NCI-H187 treated with DMSO at 0.1 percent for 48 hours (cell line): ENCODE data around the gene GPR62.
"Not testable (repeated sequence)": the region's sequence is repeated elsewhere in the genome, so short reads cannot be mapped to it uniquely, and the experiment has no call there.

Experiments used
- DNase-seq: peaks from one replicate; lab custom pipeline; 2025; lab: John Stamatoyannopoulos, UW

Gene GPR62

DNA sequence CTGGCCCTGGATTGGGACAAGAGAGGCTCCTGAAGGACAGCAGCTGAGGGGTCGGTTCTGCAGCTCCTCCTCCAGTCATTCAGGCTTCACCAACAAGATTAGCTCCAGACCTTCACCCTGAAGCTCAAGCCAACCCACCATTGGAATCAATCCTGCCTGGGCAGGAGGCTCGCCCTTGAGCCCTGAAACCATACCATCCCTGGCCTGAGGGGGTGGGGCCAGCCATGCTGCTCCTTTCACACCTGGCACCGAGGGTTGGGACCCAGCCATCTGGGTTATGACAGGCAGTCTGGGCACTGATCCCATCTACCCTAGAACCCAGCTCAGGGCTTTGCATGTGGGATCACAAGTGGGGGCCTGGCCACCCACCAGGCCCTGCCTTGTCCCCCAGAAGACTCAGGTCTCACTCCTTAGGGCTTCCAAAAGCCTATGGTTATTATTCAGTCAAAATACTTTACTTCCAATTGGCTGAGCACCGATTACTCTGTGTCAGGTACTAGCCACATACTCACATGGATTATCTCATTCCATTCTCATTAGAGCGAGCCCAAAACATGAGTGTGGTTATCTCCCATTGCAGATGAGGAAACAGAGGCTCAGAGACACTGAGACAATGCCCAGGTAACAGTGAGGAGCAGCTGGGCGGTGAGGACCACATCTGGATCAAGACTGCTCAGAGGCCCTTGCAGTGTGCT is 15.6 kb downstream of the GPR62 start:
- DNase-seq, result no peak

DNA sequence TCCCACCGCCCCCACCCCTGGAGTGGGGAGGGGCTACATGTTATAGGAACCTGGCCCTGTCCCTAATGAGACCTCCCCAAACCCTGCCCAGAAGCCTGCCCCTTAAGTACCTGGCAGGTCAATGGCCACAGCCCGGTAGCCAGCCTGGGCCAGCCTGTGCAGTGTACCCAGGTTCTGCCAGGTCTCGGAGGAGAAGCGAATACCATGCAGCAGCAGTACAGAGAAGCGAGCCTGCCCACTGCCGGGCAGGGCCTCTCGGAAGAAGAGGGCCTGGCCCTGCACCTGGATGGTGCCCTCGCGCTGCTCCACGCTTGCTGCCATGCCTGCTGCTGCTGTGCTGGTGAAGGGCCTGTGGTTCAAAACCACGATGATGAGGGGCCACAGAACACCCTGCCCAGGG is 16.2 kb downstream of the GPR62 start:
- no peak for DNase-seq

DNA sequence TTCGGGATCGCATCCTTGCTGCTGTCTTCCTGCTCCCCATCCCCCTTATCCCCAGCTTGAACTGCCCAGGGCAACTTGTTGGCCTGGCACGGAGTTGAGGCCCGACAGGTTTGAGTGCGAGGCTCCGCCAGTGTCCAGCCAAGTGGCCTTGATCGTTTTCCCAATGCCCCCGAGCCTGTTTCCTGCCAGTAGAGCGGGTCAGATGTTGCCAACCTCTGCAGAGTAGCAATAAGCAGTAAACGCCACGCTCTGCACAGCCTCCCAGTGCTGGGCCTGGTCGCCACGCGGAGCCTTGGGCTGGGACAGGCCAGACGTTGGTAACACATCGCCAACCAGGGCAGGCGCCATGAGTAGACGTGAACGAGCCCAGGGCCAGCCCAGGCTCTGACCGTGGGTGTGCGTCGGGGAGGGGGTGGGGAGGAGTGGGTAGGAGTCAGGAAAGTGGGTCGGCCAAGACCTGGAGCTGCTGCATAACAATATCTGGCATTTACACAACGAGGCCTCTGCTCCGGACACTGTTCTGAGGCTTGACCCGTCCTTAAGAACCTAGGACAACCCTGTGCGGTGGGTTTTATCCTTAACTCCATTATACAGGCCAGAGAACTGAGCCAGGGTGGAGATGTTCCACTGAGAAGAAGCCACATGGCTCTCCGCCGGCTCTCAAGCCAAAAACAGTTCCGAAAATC is 19.2 kb downstream of the GPR62 start:
- DNase-seq, result no peak

DNA sequence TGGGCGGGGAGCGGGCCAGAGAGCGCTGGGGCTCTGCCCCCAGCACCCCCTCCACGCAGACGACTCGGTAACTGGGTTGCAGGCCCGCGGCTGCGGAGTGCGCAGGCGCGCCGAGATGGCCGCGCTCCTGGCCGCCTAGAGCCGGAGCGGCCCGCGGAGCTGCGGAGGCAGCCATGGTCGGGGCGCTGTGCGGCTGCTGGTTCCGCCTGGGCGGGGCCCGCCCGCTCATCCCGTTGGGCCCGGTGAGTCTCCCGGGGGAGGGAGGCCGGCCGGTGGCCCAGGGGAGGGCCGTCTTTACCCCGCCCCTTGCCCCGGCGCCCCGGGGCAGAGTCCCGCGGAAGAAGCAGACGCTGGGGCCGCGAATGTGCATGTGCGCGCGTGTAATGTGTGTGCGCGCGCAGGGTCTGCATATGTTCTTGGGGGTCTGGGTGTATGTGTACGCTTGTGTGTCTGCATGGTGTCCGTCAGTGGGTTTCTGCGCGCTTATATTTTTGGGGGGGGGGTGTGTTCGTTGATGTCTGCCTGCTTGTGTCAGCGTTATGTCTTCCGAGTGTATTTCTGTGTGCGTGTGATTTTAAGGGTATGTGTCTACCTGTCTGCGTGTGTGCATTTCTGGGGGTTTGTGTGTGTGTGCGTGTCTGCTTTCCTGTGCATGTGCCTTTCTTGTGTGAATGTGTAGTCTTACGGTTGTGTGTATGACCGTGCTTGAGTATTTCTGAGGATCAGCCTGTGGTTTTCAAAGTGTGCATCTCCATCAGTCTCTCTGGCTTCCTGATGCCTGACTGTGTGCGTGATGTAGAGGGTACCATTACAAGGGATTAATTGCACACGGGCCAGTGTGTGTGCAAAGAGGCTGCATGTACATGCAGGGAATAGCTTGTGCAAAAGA is 20.0 kb downstream of the GPR62 start, which contains the start of gene ABHD14A:
Gene ABHD14A (plus strand): TSS at position 102 of the 889 bp plus-strand sequence. CDS start 72 bp downstream, at position 174.
- DNase-seq, result no peak

DNA sequence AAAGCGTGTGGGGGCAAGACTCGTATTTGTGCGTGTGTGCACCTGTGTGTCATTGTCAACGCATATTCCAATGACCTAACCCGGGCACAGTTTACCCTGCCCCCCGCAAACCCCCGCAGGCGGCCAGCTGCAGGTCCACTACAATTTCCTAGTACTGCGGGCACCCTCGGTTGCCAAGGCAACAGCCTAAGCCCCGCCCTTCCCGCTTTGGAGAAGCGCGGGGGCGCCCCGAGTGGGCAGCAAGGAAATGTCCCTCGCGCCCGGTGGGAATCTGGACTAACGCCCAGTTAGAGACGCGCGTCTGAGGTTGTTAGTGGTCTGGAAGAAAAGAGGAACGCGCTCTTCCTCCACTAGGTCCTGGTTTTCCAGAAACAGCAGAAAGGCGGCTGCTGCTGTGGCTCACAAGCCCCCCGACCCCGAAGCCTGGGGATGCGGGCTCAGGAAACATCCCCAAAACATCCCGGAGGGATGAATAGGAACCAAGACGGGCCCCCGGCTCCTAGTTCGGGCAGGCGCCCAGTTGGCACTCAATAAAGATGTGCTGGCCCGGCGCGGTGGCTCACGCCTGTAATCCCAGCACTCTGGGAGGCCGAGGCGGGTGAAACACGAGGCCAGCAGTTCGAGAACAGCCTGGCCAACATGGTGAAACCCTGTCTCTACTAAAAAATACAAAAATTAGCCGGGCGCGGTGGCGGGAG is 20.8 kb downstream of the GPR62 start:
- DNase-seq, result no peak

DNA sequence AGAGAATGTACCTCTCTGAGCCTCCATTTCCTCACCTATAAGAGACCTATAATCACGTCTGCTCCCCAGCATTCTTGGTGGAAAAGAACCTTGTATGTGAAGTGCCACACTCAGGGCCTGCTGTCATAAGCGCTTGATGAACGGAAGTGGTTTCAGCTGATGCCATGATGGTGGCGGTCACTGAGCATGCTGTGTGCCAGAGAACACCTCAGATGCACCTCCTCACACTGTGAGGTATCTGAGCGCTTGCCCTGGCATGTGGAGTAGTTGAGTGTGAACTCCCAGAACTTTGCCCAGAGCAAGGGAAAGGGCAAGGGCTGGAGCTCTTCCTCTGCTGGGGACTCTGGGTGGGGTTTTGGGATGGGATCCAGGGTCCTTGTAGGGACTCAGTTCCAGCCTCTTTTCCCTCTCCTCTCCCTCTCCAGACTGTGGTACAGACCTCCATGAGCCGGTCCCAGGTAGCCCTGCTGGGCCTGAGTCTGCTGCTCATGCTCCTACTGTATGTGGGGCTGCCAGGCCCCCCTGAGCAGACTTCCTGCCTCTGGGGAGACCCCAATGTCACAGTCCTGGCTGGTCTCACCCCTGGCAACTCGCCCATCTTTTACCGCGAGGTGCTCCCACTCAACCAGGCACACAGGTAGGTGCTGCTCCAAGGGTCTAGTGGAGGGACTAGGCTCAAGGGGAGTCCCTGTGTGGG is 22.4 kb downstream of the GPR62 start:
- DNase-seq, result no peak

DNA sequence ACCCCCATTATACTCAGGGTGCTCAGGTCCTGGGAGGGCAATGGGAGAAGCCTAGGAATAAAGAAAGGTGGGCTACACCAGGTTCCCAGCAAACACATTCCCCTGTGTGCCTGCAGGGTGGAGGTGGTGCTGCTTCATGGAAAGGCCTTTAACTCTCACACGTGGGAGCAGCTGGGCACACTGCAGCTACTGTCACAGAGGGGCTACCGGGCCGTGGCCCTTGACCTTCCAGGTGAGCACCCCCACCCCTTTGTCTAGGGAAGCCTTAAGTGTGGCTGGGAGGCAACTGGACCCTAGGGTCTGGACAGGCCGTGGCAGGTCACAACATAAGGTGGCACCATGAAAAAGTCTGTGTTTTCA is 22.9 kb downstream of the GPR62 start:
- no peak for DNase-seq

DNA sequence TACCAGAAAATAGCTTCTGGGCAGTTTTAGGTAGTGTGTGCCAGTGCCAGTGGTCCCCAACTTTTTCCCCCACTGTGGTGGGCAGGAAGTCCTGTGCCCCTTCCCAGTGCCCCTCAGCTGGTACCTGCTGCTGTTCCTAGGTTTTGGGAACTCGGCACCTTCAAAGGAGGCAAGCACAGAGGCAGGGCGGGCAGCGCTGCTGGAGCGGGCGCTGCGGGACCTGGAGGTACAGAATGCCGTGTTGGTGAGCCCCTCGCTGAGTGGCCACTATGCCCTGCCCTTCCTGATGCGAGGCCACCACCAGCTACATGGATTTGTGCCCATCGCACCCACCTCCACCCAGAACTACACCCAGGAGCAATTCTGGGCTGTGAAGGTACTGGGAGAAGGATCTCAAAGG is 25.1 kb downstream of the GPR62 start:
- no peak for DNase-seq

DNA sequence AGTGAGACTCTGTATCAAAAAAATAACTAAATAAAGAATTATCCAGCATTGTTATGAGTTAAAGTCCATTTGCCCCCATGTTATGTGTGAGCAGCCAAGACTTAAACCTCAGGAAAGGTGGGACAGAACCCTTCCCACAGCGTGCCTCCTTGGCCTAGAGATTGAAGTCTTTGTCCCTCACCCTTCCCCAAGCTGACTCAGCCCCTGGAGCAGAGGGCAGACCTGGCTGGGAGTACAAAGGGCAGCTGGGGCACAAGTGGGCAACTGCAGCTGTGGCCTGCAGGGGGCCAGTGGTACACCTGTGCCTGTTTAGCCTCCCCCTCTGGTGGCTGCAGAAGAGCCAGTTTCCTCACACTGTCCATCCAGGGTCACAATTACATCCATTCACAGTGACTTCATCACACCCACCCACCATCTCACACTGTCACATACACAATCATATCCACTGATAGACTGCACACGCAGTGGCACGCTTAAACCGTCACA is 27.2 kb downstream of the GPR62 start:
- no peak for DNase-seq

DNA sequence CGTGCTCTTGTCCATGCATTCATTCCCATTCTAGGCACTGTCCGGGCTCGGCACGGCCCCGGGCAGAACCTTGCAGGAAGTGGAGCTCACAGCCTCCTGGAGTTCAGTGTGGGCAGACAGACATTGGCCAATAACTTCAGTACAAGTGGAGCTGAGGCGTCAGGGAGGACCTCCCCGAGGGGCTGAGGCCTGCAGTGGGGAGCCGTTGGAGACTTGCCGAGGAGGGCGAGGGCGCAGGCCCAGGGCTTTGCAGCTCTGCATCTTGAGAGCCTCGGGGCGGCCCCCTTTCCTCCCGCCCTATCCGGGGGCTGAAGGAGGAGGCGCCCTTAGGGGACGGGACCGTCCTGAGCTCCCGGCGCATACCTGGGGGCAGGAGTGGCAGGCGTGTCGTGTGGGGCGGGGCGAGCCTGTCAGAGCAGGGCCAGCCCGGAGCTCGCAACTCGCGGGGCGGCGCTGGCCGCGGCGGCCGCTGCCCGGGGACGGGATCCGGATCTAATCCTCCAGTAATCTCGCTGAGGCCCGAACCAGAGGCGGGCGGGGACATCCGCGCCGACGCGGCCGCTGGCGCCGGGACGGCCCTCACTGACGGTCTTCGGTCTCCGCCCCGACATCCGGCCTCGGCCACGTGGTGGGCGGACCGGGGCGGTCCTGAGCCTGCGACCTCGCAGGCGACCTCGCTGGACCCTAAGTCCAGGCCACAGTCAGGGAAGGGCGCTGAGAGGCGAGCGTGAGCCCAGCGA is 27.8 kb downstream of the GPR62 start, which contains the start of gene ACY1:
Gene ACY1 (plus strand): TSS at position 698 of the 740 bp plus-strand sequence. CDS start 530 bp downstream, outside the sequence.
- DNase-seq, result no peak

DNA sequence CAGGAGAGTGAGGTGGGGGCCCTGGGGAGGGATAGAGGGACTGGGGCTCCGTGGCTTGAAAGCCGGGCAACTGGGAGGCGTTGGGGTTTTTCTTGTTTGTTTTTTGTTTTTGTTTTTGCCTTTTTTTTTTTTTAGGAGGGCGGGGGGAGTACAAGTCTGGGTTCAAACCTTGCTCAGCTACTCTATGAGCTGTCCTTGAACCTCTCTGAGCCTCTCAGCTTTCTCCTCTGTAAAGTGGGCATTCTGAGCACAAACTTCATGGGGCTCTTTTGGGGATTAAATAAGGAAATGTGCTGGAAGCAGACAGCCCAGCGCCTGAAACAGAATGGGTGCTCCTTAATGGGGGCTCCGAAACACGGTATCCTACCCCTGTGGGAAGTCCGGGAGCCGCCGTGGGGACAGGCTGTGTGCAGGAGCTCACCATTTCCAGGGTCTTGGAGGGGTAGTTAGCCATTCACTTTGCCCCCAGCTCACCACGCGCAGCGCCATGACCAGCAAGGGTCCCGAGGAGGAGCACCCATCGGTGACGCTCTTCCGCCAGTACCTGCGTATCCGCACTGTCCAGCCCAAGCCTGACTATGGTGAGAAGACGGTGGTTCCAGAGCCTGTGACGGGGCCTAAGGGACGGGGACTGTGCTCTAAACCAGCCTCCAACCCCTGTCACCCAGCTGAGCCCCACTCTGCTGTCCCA is 28.5 kb downstream of the GPR62 start:
- DNase-seq, result no peak

DNA sequence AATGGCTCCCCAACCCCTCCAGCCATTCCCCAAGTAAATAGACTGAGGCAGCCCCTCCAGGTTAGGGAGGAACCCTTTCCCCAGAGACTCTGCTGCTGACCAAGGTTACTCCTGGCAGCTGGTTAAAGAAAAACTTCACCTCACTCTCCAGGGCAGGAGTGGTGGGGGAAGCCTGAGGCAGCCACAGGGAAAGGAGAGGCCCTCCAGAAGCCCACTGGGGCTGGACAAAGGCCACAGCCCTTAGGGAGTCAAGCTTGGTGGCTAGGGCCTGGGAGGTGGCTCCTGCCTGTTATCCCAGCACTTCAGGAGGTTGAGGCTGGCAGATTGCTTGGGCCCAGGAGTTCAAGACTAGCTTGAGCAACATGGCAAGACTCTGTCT is 29.1 kb downstream of the GPR62 start:
- no peak for DNase-seq

DNA sequence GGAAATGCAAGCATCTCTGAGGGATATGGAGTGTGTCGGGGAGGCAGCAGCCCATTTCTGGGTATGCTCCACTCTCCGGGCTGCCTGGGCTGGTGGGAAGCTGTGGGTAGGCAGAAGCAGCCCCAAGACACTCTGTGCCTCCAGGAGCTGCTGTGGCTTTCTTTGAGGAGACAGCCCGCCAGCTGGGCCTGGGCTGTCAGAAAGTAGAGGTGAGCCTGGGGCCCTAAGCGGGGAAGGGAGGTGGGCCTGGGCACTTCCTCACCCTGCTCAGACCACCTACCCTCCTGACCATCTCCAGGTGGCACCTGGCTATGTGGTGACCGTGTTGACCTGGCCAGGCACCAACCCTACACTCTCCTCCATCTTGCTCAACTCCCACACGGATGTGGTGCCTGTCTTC is 29.9 kb downstream of the GPR62 start:
- no peak for DNase-seq

DNA sequence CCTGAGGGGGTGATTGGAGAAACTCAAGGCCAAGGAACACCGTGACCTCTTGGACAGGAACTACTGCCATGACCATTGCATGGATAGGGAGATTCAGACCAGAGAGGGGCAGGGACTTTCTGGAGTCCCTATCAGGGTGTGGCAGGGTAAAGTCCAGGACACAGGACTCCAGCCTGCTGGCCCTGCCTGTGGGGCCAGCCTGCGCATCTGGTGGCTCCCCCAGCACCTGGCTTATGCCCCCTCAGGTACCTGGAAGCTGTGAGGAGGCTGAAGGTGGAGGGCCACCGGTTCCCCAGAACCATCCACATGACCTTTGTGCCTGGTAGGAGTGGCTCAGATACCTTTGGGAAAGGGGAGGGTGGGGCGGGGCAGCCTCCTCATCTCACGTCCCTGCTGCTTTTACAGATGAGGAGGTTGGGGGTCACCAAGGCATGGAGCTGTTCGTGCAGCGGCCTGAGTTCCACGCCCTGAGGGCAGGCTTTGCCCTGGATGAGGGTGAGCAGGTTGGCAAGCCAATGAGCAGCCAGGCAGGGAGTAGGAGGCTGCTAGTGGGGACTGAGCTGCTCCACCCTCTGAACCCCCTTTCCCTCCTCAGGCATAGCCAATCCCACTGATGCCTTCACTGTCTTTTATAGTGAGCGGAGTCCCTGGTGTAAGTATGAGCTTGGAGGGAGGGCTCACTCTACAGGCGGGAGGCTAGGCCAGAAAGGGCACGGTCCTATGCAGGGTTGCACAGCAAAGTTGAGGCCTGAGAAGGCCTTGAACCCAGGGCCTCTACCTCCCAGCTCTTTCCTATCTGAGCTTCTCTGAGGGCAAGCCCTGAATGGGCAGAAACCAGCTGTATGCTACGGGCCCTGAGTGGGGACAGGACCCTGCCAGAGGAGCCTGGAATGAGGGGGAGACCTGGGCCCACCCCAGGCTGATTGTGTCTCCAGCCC is 31.1 kb downstream of the GPR62 start:
- DNase-seq, result no peak

DNA sequence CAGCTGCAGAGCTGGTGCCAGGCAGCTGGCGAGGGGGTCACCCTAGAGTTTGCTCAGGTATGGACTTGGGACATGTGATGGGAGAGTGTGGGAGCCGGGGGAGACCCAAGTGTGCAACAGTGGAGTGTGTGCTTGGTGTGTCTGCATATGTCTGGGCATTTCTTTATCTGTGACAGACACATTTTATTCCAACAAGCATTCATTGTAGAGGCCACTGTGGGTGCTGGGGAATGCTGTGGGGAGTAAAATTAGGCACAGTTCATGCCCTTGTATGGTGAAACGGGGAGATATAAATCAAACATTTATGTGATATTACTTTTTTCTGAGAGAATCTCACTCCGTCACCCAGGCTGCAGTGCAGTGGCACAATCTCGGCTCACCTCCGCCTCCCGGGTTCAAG is 32.4 kb downstream of the GPR62 start:
- DNase-seq, result no peak

DNA sequence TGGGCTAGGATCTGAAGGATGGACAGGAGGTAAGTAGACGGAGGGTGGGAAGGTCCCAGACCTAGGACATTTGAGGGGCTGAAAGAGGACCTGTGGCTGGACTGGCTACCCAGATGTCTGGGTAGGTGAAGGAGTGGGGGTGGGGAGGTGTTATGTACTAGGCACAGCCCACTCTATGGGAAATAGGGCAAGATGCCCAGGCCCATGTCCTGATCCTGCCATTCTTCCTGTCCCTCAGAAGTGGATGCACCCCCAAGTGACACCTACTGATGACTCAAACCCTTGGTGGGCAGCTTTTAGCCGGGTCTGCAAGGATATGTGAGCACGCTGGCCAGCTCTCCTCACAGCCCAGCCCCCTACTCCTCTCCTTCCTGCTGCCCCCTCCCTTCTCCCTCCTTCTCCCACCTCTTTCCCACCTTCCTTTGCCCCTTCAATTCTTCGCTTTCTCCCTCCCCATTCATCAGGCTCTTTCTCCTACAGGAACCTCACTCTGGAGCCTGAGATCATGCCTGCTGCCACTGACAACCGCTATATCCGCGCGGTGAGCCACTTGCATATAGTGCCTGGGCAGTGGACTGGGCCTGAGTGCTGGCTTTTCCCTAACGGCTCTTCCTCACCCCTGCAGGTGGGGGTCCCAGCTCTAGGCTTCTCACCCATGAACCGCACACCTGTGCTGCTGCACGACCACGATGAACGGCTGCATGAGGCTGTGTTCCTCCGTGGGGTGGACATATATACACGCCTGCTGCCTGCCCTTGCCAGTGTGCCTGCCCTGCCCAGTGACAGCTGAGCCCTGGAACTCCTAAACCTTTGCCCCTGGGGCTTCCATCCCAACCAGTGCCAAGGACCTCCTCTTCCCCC is 33.3 kb downstream of the GPR62 start:
- DNase-seq, result no peak

DNA sequence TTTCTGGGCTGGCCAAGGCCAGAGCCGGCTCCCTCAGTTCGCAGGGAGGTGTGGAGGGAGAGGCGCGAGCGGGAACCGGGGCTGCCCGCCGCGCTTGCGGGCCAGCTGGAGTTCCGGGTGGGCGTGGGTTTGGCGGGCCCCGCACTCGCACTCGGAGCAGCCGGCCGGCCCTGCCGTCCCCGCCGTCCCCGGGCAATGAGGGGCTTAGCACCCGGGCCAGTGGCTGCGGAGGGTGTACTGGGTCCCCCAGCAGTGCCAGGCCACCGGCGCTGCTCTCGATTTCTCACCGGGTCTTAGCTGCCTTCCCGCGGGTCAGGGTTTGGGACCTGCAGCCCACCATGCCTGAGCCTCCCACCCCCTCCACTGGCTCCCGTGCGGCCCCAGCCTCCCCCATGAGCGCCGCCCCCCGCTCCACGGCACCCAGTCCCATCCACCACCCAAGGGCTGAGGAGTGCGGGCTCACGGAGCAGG is 35.4 kb downstream of the GPR62 start:
- not testable (repeated sequence) for DNase-seq
